Left lung (tissue), 10 donors: Measurements from ENCODE around the gene HILPDA. TPM values are rescaled to one million over a fixed set of nuclear protein-coding genes. Genes with fewer than 3 reads are reported as not detected.
"Not testable (repeated sequence)": the region's sequence is repeated elsewhere in the genome, so short reads cannot be mapped to it uniquely, and the experiment has no call there.

Experiments
- ATAC-seq: fragments of 200-7000 bp; cut with Tn5 transposase; one replicate; pipeline ENCODE4 v1.9.1; 2020; ENCODE audit warnings: moderate library complexity
- DNase-seq, 4 donors: peaks; one replicate each; pipeline ENCODE4 v3.0.0-alpha.2; 2013 to 2020
- H3K27ac ChIP-seq, 2 donors: fragments of 200-600 bp; sonication (generic) in 1 of 2; one replicate each; pipeline versions ENCODE4 v1.5.0 to v1.8.0; 2020 to 2021
- H3K27me3 ChIP-seq, 2 donors: fragments of 200-600 bp; sonication (generic) in 1 of 2; one replicate each; pipeline versions ENCODE4 v1.5.0 to v1.8.0; 2020 to 2021
- H3K36me3 ChIP-seq, 2 donors: fragments of 200-600 bp; sonication (generic) in 1 of 2; one replicate each; pipeline versions ENCODE4 v1.5.0 to v1.8.0; 2020 to 2021
- H3K4me1 ChIP-seq, 2 donors: fragments of 200-600 bp; one replicate each; pipeline ENCODE4 v1.8.0; 2021
- H3K4me3 ChIP-seq, 2 donors: fragments of 200-600 bp; sonication (generic) in 1 of 2; one replicate each; pipeline versions ENCODE4 v1.5.0 to v1.8.0; 2020 to 2021; ENCODE audit warnings: mild to moderate bottlenecking in 1 of 2
- H3K9me3 ChIP-seq, 2 donors: fragments of 200-600 bp; sonication (generic) in 1 of 2; one replicate each; pipeline versions ENCODE4 v1.5.0 to v1.8.0; 2020 to 2021
- CTCF ChIP-seq, 2 donors: fragments of 200-600 bp; sonication (generic) in 1 of 2; IDR thresholded peaks; one replicate each; pipeline versions ENCODE4 v1.5.0 to v1.8.0; 2021; ENCODE audit warnings: antibody characterized with exemption in 2 of 2
- intact Hi-C, 2 donors: fragments of 100-400 bp; cut with DNase I; formaldehyde crosslinking; loops; one replicate each; pipeline versions ENCODE4 v1.11.2 to v1.14.2; 2022
- polyA plus RNA-seq, 6 donors: library from polyadenylated mRNA; unstranded; fragments of 120-200 nt; gene quantifications; one replicate each; pipeline ENCODE4 v1.2.1, GENCODE V29; 2013; ENCODE audit not compliant: insufficient read length in 6 of 6
- total RNA-seq, 2 donors: library from RNA; stranded (reverse); fragmentation: NEBNext Ultra II Directional; extraction: Animal tissue kit (Norgen Biotek cat#: 25700); gene quantifications; one replicate each; pipeline ENCODE4 v1.2.1, GENCODE V29; 2021
- donor health status: DM: no; HTN: yes; CAD: no.
- donor health status: DM: no; HTN: no; CAD: no.

HILPDA gene
- total and polyA plus RNA-seq, 8 donors = 10.2 to 39.1 (median 33.3) TPM

GRCh38 chr7:128454808-128455542, 703 bp upstream of the HILPDA start:
- Histone ChIP-seq H3K27me3 (no peaks in the 10 kb centered on the region), H3K36me3 (peaks cover 0 to 5% of the 10 kb centered on the region in 2 donors), H3K4me3 (peak overlapping the region; percentile 71 to 92), H3K9me3 (no peaks in the 10 kb centered on the region), H3K27ac (peak overlapping the region; percentile 89 to 94), H3K4me1 (peaks cover 9 to 52% of the 10 kb centered on the region in 2 donors)
- intact Hi-C loops = no loop called here
- TF ChIP-seq CTCF (IDR thresholded peaks at IDR 0.05) = no peak
- DNase-seq (peak in 1 of 4 donors; percentile 35), ATAC-seq (peak; percentile 1)

GRCh38 chr7:128456255-128456725, 612 bp downstream of the HILPDA start:
- peaks cover 0 to 5% of the 10 kb centered on the region in 2 donors for H3K36me3 ChIP-seq
- peaks cover 9 to 52% of the 10 kb centered on the region in 2 donors for H3K4me1 ChIP-seq
- no peaks in the 10 kb centered on the region for H3K9me3 ChIP-seq
- intact Hi-C loops = no loop called here
- ATAC-seq = no peak
- H3K27me3 ChIP-seq = no peaks in the 10 kb centered on the region
- H3K4me3 ChIP-seq = peak overlapping the region; percentile 71 to 92
- TF ChIP-seq CTCF (IDR thresholded peaks at IDR 0.05) = no peak
- no peak for DNase-seq
- peak overlapping the region; percentile 89 to 94 for H3K27ac ChIP-seq

GRCh38 chr7:128457385-128457784, 1.7 kb downstream of the HILPDA start:
- Histone ChIP-seq H3K4me1 (peaks cover 9 to 52% of the 10 kb centered on the region in 2 donors), H3K4me3 (peak overlapping the region in 1 of 2 donors; percentile 92)
- H3K27ac ChIP-seq, intact Hi-C loops, DNase-seq, ATAC-seq, H3K9me3 ChIP-seq, H3K27me3 ChIP-seq, H3K36me3 ChIP-seq: not testable (repeated sequence)

- Histone ChIP-seq H3K9me3 (no peaks in the 10 kb centered on the region), H3K27me3 (no peaks in the 10 kb centered on the region), H3K36me3 (peaks cover 0 to 5% of the 10 kb centered on the region in 2 donors), H3K4me1 (peaks cover 7 to 49% of the 10 kb centered on the region in 2 donors), H3K4me3 (no peak overlapping the region), H3K27ac (no peak overlapping the region)
- intact Hi-C loops = no loop called here
- ATAC-seq = no peak
- TF ChIP-seq CTCF (IDR thresholded peaks at IDR 0.05) = no peak
- no peak for DNase-seq
These were observed 3.3 kb downstream of the HILPDA start for GRCh38 chr7:128458956-128459355.

GRCh38 chr7:128459394-128459878, 3.8 kb downstream of the HILPDA start:
- ATAC-seq (peak; percentile 51), DNase-seq (peak in 2 of 4 donors; percentile 57 to 75)
- Histone ChIP-seq H3K4me1 (peaks cover 3 to 46% of the 10 kb centered on the region in 2 donors), H3K36me3 (peaks cover 0 to 5% of the 10 kb centered on the region in 2 donors), H3K9me3 (no peaks in the 10 kb centered on the region), H3K27ac (no peak overlapping the region), H3K4me3 (no peak overlapping the region), H3K27me3 (no peaks in the 10 kb centered on the region)
- intact Hi-C loops = no loop called here
- TF ChIP-seq CTCF (IDR thresholded peaks at IDR 0.05) = peak; percentile 68 to 80
